Lower leg skin (tissue), 4 donors: ENCODE data around the gene UBL4A. TPM values are rescaled to one million over a fixed set of nuclear protein-coding genes. Genes with fewer than 3 reads are reported as not detected.
"Not testable (repeated sequence)": the region's sequence is repeated elsewhere in the genome, so short reads cannot be mapped to it uniquely, and the experiment has no call there.

Source experiments
- DNase-seq, 2 donors: peaks; one replicate each; pipeline ENCODE4 v3.0.0-alpha.2; 2019; ENCODE audit warnings: low spot score in 2 of 2
- H3K4me3 ChIP-seq: fragments of 200-600 bp; sonication (generic); 2 replicates; pipeline ENCODE4 v1.5.1; 2017; ENCODE audit warnings: mild to moderate bottlenecking, low read depth; ENCODE audit not compliant: poor library complexity, severe bottlenecking
- CTCF ChIP-seq, 3 donors: fragments of 450-650 bp; IDR thresholded peaks; one replicate each; pipeline ENCODE4 v1.5.1; 2016; ENCODE audit warnings: antibody characterized with exemption in 3 of 3, mild to moderate bottlenecking in 3 of 3, moderate library complexity in 2 of 3
- POLR2A ChIP-seq, 2 donors: fragments of 450-650 bp; IDR thresholded peaks; one replicate each; pipeline ENCODE4 v1.6.1; 2016 to 2017; ENCODE audit warnings: antibody characterized with exemption in 2 of 2, mild to moderate bottlenecking in 1 of 2, moderate library complexity in 1 of 2
- WGBS, 2 donors: methylation state at CpG; one replicate each; pipeline ENCODE4 v1.1.5; 2018; 5-methylcytosine and 5-hydroxymethylcytosine counted together
- intact Hi-C: fragments of 100-400 bp; cut with DNase I; formaldehyde crosslinking; loops from one replicate; pipeline ENCODE4 v1.15.0; 2023; ENCODE audit warnings: low total_unique reads
- total RNA-seq, 4 donors: library from RNA; depleted of rRNA; stranded (reverse); fragments of >200 nt; gene quantifications; one replicate each; pipeline ENCODE4 v1.1.0, GENCODE V29; 2016

The UBL4A gene
- total RNA-seq, 4 donors from 2014 or later: 33.7 to 57.0 (median 50.7) TPM

- H3K4me3 ChIP-seq: no peak overlapping the region
- WGBS, 2 donors: 88 to 94% methylated on average over 26 to 36 of the region's 37 CpGs
- no peak for TF ChIP-seq CTCF (IDR thresholded peaks at IDR 0.05)
- TF ChIP-seq POLR2A (IDR thresholded peaks at IDR 0.05): no peak
- DNase-seq: no peak
- intact Hi-C loops: no loop called here
Observed at GRCh38 chrX:154506483-154507332, 20.3 kb upstream of the UBL4A start.

- 67 to 86% methylated on average over 3 to 12 of the region's 12 CpGs for WGBS, 2 donors
- no peak for DNase-seq
- intact Hi-C loops: no loop called here
- no peak for TF ChIP-seq POLR2A (IDR thresholded peaks at IDR 0.05)
- TF ChIP-seq CTCF (IDR thresholded peaks at IDR 0.05): no peak
- H3K4me3 ChIP-seq: no peak overlapping the region
Observed at GRCh38 chrX:154505734-154506133, 19.3 kb upstream of the UBL4A start.

- WGBS, 2 donors: 69 to 77% methylated on average over 3 of the region's 3 CpGs
- TF ChIP-seq CTCF (IDR thresholded peaks at IDR 0.05) (no peak), POLR2A (IDR thresholded peaks at IDR 0.05) (no peak)
- H3K4me3 ChIP-seq: no peak overlapping the region
- DNase-seq: no peak
- intact Hi-C loops: no loop called here
Observed at GRCh38 chrX:154502989-154503388, 16.6 kb upstream of the UBL4A start.

- DNase-seq: no peak
- 78 to 95% methylated on average over 8 of the region's 8 CpGs for WGBS, 2 donors
Observed at GRCh38 chrX:154502098-154502497, 15.7 kb upstream of the UBL4A start.

GRCh38 chrX:154501423-154501822 is 15.0 kb upstream of the UBL4A start:
- WGBS, 2 donors: 64 to 83% methylated on average over 7 of the region's 7 CpGs
- intact Hi-C loops, DNase-seq, H3K4me3 ChIP-seq: not testable (repeated sequence)

More at GRCh38 chrX:154502098-154502497, 15.7 kb upstream of the UBL4A start:
- TF ChIP-seq CTCF (IDR thresholded peaks at IDR 0.05) (no peak), POLR2A (IDR thresholded peaks at IDR 0.05) (no peak)
- no peak overlapping the region for H3K4me3 ChIP-seq
- intact Hi-C loops: no loop called here

GRCh38 chrX:154496591-154497137 is 10.2 kb upstream of the UBL4A start:
- DNase-seq, H3K4me3 ChIP-seq, intact Hi-C loops: not testable (repeated sequence)
- WGBS, 2 donors: 77 to 78% methylated on average over 4 of the region's 4 CpGs
